Fibroblast of mammary gland (primary cell): Measurements from ENCODE around the gene ITPK1.

ENCODE experiments used
- DNase-seq: peaks from one replicate; pipeline ENCODE4 v3.0.0-alpha.2; 2010; ENCODE audit warnings: low read depth
- H3K4me3 ChIP-seq: 2 replicates; pipeline ENCODE4 v1.5.1; 2011; ENCODE audit warnings: low read depth, mild to moderate bottlenecking, low read length, moderate library complexity; ENCODE audit not compliant: control insufficient read depth
- CTCF ChIP-seq: conservative IDR thresholded peaks from 2 replicates; pipeline ENCODE4 v1.5.1; 2011; ENCODE audit warnings: low read depth, low read length, inconsistent platforms; ENCODE audit not compliant: control insufficient read depth, insufficient read depth

ITPK1 gene

GRCh38 chr14:92897922-92898565 is 217.7 kb downstream of the ITPK1 start:
- peak; percentile 10 for DNase-seq
- no peak overlapping the region for H3K4me3 ChIP-seq
- no peak for TF ChIP-seq CTCF

GRCh38 chr14:92895352-92895878 is 220.3 kb downstream of the ITPK1 start:
- no peak for TF ChIP-seq CTCF

GRCh38 chr14:92892589-92892988 is 223.1 kb downstream of the ITPK1 start:
- DNase-seq = no peak
- TF ChIP-seq CTCF = no peak
- H3K4me3 ChIP-seq = no peak overlapping the region

More at GRCh38 chr14:92895352-92895878, 220.3 kb downstream of the ITPK1 start:
- H3K4me3 ChIP-seq = no peak overlapping the region
- DNase-seq = no peak

- no peak for TF ChIP-seq CTCF
- no peak for DNase-seq
- no peak overlapping the region for H3K4me3 ChIP-seq
Observed at GRCh38 chr14:92890830-92891588, 224.7 kb downstream of the ITPK1 start.

- no peak for TF ChIP-seq CTCF
- no peak for DNase-seq
- no peak overlapping the region for H3K4me3 ChIP-seq
Observed at GRCh38 chr14:92888896-92889295, 226.8 kb downstream of the ITPK1 start.

- DNase-seq = no peak
- TF ChIP-seq CTCF = no peak
- H3K4me3 ChIP-seq = no peak overlapping the region
Observed at GRCh38 chr14:92887157-92887556, 228.6 kb downstream of the ITPK1 start.
